CD14-positive monocyte (primary cell): Measurements from ENCODE around the gene PKNOX2. TPM values are rescaled to one million over a fixed set of nuclear protein-coding genes. Genes with fewer than 3 reads are reported as not detected.

ENCODE experiments used
- DNase-seq, 3 donors: peaks; one replicate each; pipeline ENCODE4 v3.0.0-alpha.2; 2011 to 2022
- H2AFZ ChIP-seq: 2 replicates; pipeline ENCODE4 v1.6.0; 2012; ENCODE audit warnings: mild to moderate bottlenecking, low read depth, low read length, inconsistent platforms; ENCODE audit not compliant: insufficient read depth, poor library complexity, severe bottlenecking
- H3K27ac ChIP-seq, 2 donors: 1 replicate in 1 of 2; 2 replicates in 1 of 2; pipeline ENCODE4 v1.5.1; 2012 to 2013; ENCODE audit warnings: low read length in 2 of 2, control low read depth in 1 of 2, inconsistent platforms in 1 of 2, low read depth in 1 of 2, mild to moderate bottlenecking in 1 of 2
- H3K27me3 ChIP-seq, 2 donors: one replicate each; pipeline versions ENCODE4 v1.6.0 to v1.6.1; 2011 to 2013; ENCODE audit warnings: low read length in 2 of 2; ENCODE audit not compliant: control insufficient read depth in 2 of 2, insufficient read depth in 2 of 2
- H3K36me3 ChIP-seq, 2 donors: replicated peaks in 1 of 2; 1 replicate in 1 of 2; 2 replicates in 1 of 2; pipeline versions ENCODE4 v1.5.1 to v1.6.1; 2012 to 2013; ENCODE audit warnings: low read length in 2 of 2, control low read depth in 1 of 2, inconsistent platforms in 1 of 2, mild to moderate bottlenecking in 1 of 2; ENCODE audit not compliant: insufficient read depth in 2 of 2, control insufficient read depth in 1 of 2
- H3K4me1 ChIP-seq, 2 donors: 1 replicate in 1 of 2; 2 replicates in 1 of 2; pipeline versions ENCODE4 v1.5.1 to v1.6.1; 2012 to 2013; ENCODE audit warnings: low read length in 2 of 2, control low read depth in 1 of 2, inconsistent platforms in 1 of 2, mild to moderate bottlenecking in 1 of 2, moderate library complexity in 1 of 2; ENCODE audit not compliant: insufficient read depth in 2 of 2, control insufficient read depth in 1 of 2
- H3K4me2 ChIP-seq: replicated peaks from 2 replicates; pipeline ENCODE3; 2012; ENCODE audit warnings: low read length, moderate library complexity, mild to moderate bottlenecking; ENCODE audit not compliant: poor library complexity, severe bottlenecking; ENCODE audit errors: extremely low read depth
- H3K4me3 ChIP-seq, 3 experiments: fragments of 200-600 bp in 1 of 3; sonication (generic) in 1 of 3; replicated peaks in 1 of 3; 1 replicate in 2 of 3; 2 replicates in 1 of 3; pipeline ENCODE4 v1.5.1; 2011 to 2013; ENCODE audit warnings: low read length in 3 of 3, mild to moderate bottlenecking in 3 of 3, control low read depth in 2 of 3, low read depth in 2 of 3, inconsistent platforms in 1 of 3, moderate library complexity in 1 of 3
- H3K79me2 ChIP-seq: 2 replicates; pipeline ENCODE4 v1.6.0; 2012; ENCODE audit warnings: mild to moderate bottlenecking, control low read depth, inconsistent platforms, low read length, moderate library complexity; ENCODE audit not compliant: insufficient read depth
- H3K9ac ChIP-seq: 2 replicates; pipeline ENCODE4 v1.6.0; 2017; ENCODE audit warnings: low read length, mild to moderate bottlenecking; ENCODE audit not compliant: insufficient read depth, poor library complexity, severe bottlenecking
- H3K9me3 ChIP-seq, 2 donors: replicated peaks in 1 of 2; 1 replicate in 1 of 2; 2 replicates in 1 of 2; pipeline versions ENCODE4 v1.5.1 to v1.6.1; 2012 to 2013; ENCODE audit warnings: low read length in 2 of 2, control low read depth in 1 of 2; ENCODE audit not compliant: control insufficient read depth in 1 of 2, insufficient read depth in 1 of 2
- H4K20me1 ChIP-seq: 2 replicates; pipeline ENCODE4 v1.6.0; 2012; ENCODE audit warnings: mild to moderate bottlenecking, low read length, control low read depth, moderate library complexity; ENCODE audit not compliant: insufficient read depth
- H3K27ac Mint-ChIP-seq, 7 donors: one replicate each; pipeline ENCODE4 v1.8.0; 2020; ENCODE audit warnings: mild to moderate bottlenecking in 7 of 7, mixed read lengths in 7 of 7, moderate library complexity in 6 of 7, inconsistent platforms in 2 of 7
- H3K27me3 Mint-ChIP-seq, 3 donors: one replicate each; pipeline ENCODE4 v1.8.0; 2021 to 2022; ENCODE audit warnings: low read depth in 3 of 3, mild to moderate bottlenecking in 3 of 3, mixed read lengths in 3 of 3, moderate library complexity in 3 of 3, inconsistent platforms in 1 of 3
- H3K36me3 Mint-ChIP-seq, 2 donors: one replicate each; pipeline ENCODE4 v1.8.0; 2020; ENCODE audit warnings: mixed read lengths in 2 of 2, inconsistent platforms in 1 of 2, mild to moderate bottlenecking in 1 of 2
- H3K4me1 Mint-ChIP-seq: one replicate; pipeline ENCODE4 v1.8.0; 2020; ENCODE audit warnings: mild to moderate bottlenecking, mixed read lengths
- H3K4me3 Mint-ChIP-seq, 2 donors: one replicate each; pipeline ENCODE4 v1.8.0; 2020; ENCODE audit warnings: mild to moderate bottlenecking in 2 of 2, mixed read lengths in 2 of 2, moderate library complexity in 1 of 2
- H3K9me3 Mint-ChIP-seq, 7 donors: one replicate each; pipeline ENCODE4 v1.8.0; 2020 to 2022; ENCODE audit warnings: mixed read lengths in 7 of 7, mild to moderate bottlenecking in 6 of 7, moderate library complexity in 6 of 7, inconsistent platforms in 2 of 7
- CTCF ChIP-seq: fragments of 200-600 bp; IDR thresholded peaks from one replicate; pipeline ENCODE4 v1.8.0; 2022; ENCODE audit warnings: antibody characterized with exemption, mild to moderate bottlenecking
- WGBS: methylation state at CpG from one replicate; pipeline ENCODE4 v1.1.5; 2013; ENCODE audit warnings: missing lambda C conversion rate; ENCODE audit not compliant: insufficient coverage; 5-methylcytosine and 5-hydroxymethylcytosine counted together
- intact Hi-C, 2 donors: fragments of 100-400 bp; cut with micrococcal nuclease; formaldehyde crosslinking; loops; one replicate each; pipeline versions ENCODE4 v1.15.0 to v1.15.1; 2023
- polyA plus RNA-seq, 3 donors: library from polyadenylated mRNA; depleted of rRNA in 1 of 3; unstranded in 2 of 3; stranded (reverse) in 1 of 3; fragments of 300-500 nt in 2 of 3; fragments of >200 nt in 1 of 3; fragmentation: Illumina TruSeq in 2 of 3; gene quantifications; 1 replicate in 2 of 3; 2 replicates in 1 of 3; pipeline ENCODE4 v1.2.3, GENCODE V29; 2012 to 2021

Gene PKNOX2
- polyA plus RNA-seq, 3 donors = not detected

- no peak for DNase-seq
These were observed 186.7 kb downstream of the PKNOX2 start for GRCh38 chr11:125351033-125351867.

GRCh38 chr11:125351868-125352250 is 187.3 kb downstream of the PKNOX2 start:
- Mint-ChIP-seq H3K27me3 (peaks cover 4 to 14% (median 10%) of the 10 kb centered on the region in 3 donors), H3K4me3 (peak overlapping the region in 1 of 2 donors; percentile 33), H3K4me1 (peaks cover 7% of the 10 kb centered on the region), H3K9me3 (peaks cover 0 to 1% (median 0%) of the 10 kb centered on the region in 7 donors), H3K27ac (no peak overlapping the region), H3K36me3 (no peaks in the 10 kb centered on the region)
- Histone ChIP-seq H3K27ac (no peak overlapping the region), H3K27me3 (no peaks in the 10 kb centered on the region), H4K20me1 (no peaks in the 10 kb centered on the region), H3K9ac (no peak overlapping the region), H3K79me2 (no peaks in the 10 kb centered on the region), H3K4me3 (no peak overlapping the region), H3K9me3 (no peaks in the 10 kb centered on the region), H2AFZ (no peak overlapping the region), H3K36me3 (no peaks in the 10 kb centered on the region), H3K4me2 (no peak overlapping the region), H3K4me1 (peaks cover 0 to 5% of the 10 kb centered on the region in 2 donors)
- intact Hi-C loops = no loop called here
- WGBS = 91% methylated on average over 5 of the region's 6 CpGs
- no peak for DNase-seq
- TF ChIP-seq CTCF = no peak

More at GRCh38 chr11:125351033-125351867, 186.7 kb downstream of the PKNOX2 start:
- Histone ChIP-seq H4K20me1 (no peaks in the 10 kb centered on the region), H3K27ac (no peak overlapping the region), H3K4me2 (no peak overlapping the region), H3K27me3 (no peaks in the 10 kb centered on the region), H3K36me3 (no peaks in the 10 kb centered on the region), H3K4me1 (peaks cover 0 to 5% of the 10 kb centered on the region in 2 donors), H3K9me3 (no peaks in the 10 kb centered on the region), H3K4me3 (no peak overlapping the region), H2AFZ (no peak overlapping the region), H3K9ac (no peak overlapping the region), H3K79me2 (no peaks in the 10 kb centered on the region)
- 91% methylated on average over 24 of the region's 32 CpGs for WGBS
- no peak for TF ChIP-seq CTCF
- Mint-ChIP-seq H3K4me1 (peaks cover 7% of the 10 kb centered on the region), H3K27me3 (peaks cover 7 to 14% (median 14%) of the 10 kb centered on the region in 3 donors), H3K4me3 (no peak overlapping the region), H3K27ac (no peak overlapping the region), H3K9me3 (peaks cover 0 to 1% (median 0%) of the 10 kb centered on the region in 7 donors), H3K36me3 (no peaks in the 10 kb centered on the region)
- intact Hi-C loops = no loop called here
